HCT116 (cell line): Measurements from ENCODE around the gene PEMT. TPM values are rescaled to one million over a fixed set of nuclear protein-coding genes. Genes with fewer than 3 reads are reported as not detected.

Source experiments
- ATAC-seq: fragments of 200-7000 bp; cut with Tn5 transposase; 2 replicates; pipeline ENCODE4 v1.9.1; 2020; ENCODE audit warnings: mild to moderate bottlenecking, moderate library complexity
- BruUV-seq: library from RNA; stranded (reverse); fragments of 400-500 nt; replicated peaks from 2 replicates; lab custom pipeline; 2021; lab: Mats Ljungman, UMichigan
- CTCF ChIA-PET: fragments of 300-600 bp; sonication (Branson Sonifier 250); formaldehyde crosslinking; loops from one replicate; lab custom pipeline; 2021; ENCODE audit warnings: antibody characterized with exemption; lab: Charles Lee
- POLR2A ChIA-PET: fragments of 300-600, 350-600 bp; sonication (Branson Sonifier 250); formaldehyde crosslinking; loops from one replicate; lab custom pipeline; 2021; ENCODE audit warnings: antibody characterized with exemption; lab: Charles Lee
- RAD21 ChIA-PET, 2 experiments: fragments of 300-600 bp; sonication (Branson Sonifier 250); formaldehyde crosslinking; loops; one replicate each; lab custom pipeline; 2023; ENCODE audit warnings: low total read pairs in 2 of 2; ENCODE audit not compliant: uncharacterized antibody in 2 of 2, unreplicated experiment in 2 of 2, low non-redundant PET in 1 of 2; lab: Charles Lee
- DNase-seq: peaks from one replicate; pipeline ENCODE4 v3.0.0-alpha.2; 2010; ENCODE audit warnings: low read depth, low spot score
- H2AFZ ChIP-seq: fragments of 200-600 bp; shearing (Covaris generic), sonication (generic); 2 replicates; pipeline ENCODE4 v1.6.1; 2017; ENCODE audit warnings: low read depth, mixed run types, mixed read lengths, antibody characterized with exemption, low read length; ENCODE audit not compliant: poor library complexity, severe bottlenecking
- H3K27ac ChIP-seq: 2 replicates; pipeline ENCODE4 v1.5.1; 2012; ENCODE audit warnings: low read depth, low read length
- H3K27me3 ChIP-seq: fragments of 200-600 bp; sonication (generic); 2 replicates; pipeline ENCODE4 v1.6.1; 2016; ENCODE audit warnings: mixed run types, low read length, mixed read lengths; ENCODE audit not compliant: insufficient read depth
- H3K36me3 ChIP-seq, 2 experiments: fragments of 200-500 bp in 1 of 2; fragments of 200-600 bp in 1 of 2; sonication (Bioruptor generic) in 1 of 2; sonication (generic) in 1 of 2; 2 replicates each; pipeline versions ENCODE4 v1.5.1 to v1.6.1; 2014 to 2016; ENCODE audit warnings: low read length in 2 of 2, inconsistent platforms in 1 of 2, mixed read lengths in 1 of 2, mixed run types in 1 of 2; ENCODE audit not compliant: insufficient read depth in 2 of 2, control insufficient read depth in 1 of 2
- H3K4me1 ChIP-seq, 2 experiments: fragments of 200-600 bp in 1 of 2; sonication (generic) in 1 of 2; 2 replicates each; pipeline versions ENCODE4 v1.5.1 to v1.6.1; 2012 to 2017; ENCODE audit warnings: low read length in 2 of 2, inconsistent platforms in 1 of 2, mild to moderate bottlenecking in 1 of 2, mixed read lengths in 1 of 2, mixed run types in 1 of 2, moderate library complexity in 1 of 2; ENCODE audit not compliant: insufficient read depth in 2 of 2, control insufficient read depth in 1 of 2
- H3K4me2 ChIP-seq: fragments of 200-600 bp; sonication (generic); 2 replicates; pipeline ENCODE4 v1.6.1; 2017; ENCODE audit warnings: mixed run types, low read length, mixed read lengths
- H3K4me3 ChIP-seq, 2 experiments: fragments of 200-600 bp in 1 of 2; sonication (generic) in 1 of 2; replicated peaks in 1 of 2; 2 replicates each; pipeline ENCODE4 v1.5.1; 2011 to 2016; ENCODE audit warnings: low read length in 2 of 2, control low read depth in 1 of 2, low read depth in 1 of 2, mild to moderate bottlenecking in 1 of 2, mixed read lengths in 1 of 2, mixed run types in 1 of 2
- H3K79me2 ChIP-seq: fragments of 200-600 bp; sonication (generic); 2 replicates; pipeline ENCODE4 v1.6.1; 2017; ENCODE audit warnings: mild to moderate bottlenecking, mixed run types, low read length, moderate library complexity, mixed read lengths; ENCODE audit not compliant: insufficient read depth
- H3K9ac ChIP-seq: fragments of 200-600 bp; sonication (generic); 2 replicates; pipeline ENCODE4 v1.6.1; 2016; ENCODE audit warnings: low read length, mixed read lengths
- H3K9me2 ChIP-seq: fragments of 200-600 bp; sonication (generic), shearing (Covaris generic); 2 replicates; pipeline ENCODE4 v1.6.1; 2017; ENCODE audit warnings: mixed run types, mild to moderate bottlenecking, moderate library complexity; ENCODE audit not compliant: insufficient read depth
- H3K9me3 ChIP-seq, 2 experiments: fragments of 200-500 bp in 1 of 2; fragments of 200-600 bp in 1 of 2; sonication (Bioruptor generic) in 1 of 2; sonication (generic) in 1 of 2; 2 replicates each; pipeline ENCODE4 v1.6.1; 2014 to 2017; ENCODE audit warnings: low read length in 2 of 2, mixed read lengths in 2 of 2, inconsistent platforms in 1 of 2, low read depth in 1 of 2, mild to moderate bottlenecking in 1 of 2, mixed run types in 1 of 2, moderate library complexity in 1 of 2; ENCODE audit not compliant: control insufficient read depth in 1 of 2, insufficient read depth in 1 of 2
- H4K20me1 ChIP-seq: fragments of 200-600 bp; sonication (generic), shearing (Covaris generic); 2 replicates; pipeline ENCODE4 v1.6.1; 2017; ENCODE audit warnings: mixed run types, mild to moderate bottlenecking, moderate library complexity; ENCODE audit not compliant: insufficient read depth
- ATF3 ChIP-seq: IDR thresholded peaks from 2 replicates; pipeline ENCODE4 v1.6.1; 2012
- ELF1 ChIP-seq: IDR thresholded peaks from 2 replicates; pipeline ENCODE4 v1.6.1; 2012; ENCODE audit warnings: low read depth, borderline replicate concordance
- SP1 ChIP-seq: IDR thresholded peaks from 2 replicates; pipeline ENCODE4 v1.6.1; 2012; ENCODE audit warnings: low read depth
- ZNF274 ChIP-seq: fragments of 200-500 bp; sonication (Bioruptor generic); IDR thresholded peaks from 2 replicates; pipeline ENCODE4 v1.6.1; 2014; ENCODE audit warnings: mild to moderate bottlenecking, low read depth, low read length, inconsistent platforms
- intact Hi-C: fragments of 100-400 bp; cut with micrococcal nuclease; formaldehyde crosslinking; loops from 2 replicates; pipeline ENCODE4 v1.10.0; 2022
- total RNA-seq: library from RNA; stranded (reverse); gene quantifications from one replicate; pipeline ENCODE4 v1.2.1, GENCODE V29; 2021; ENCODE audit not compliant: unreplicated experiment

PEMT gene
- total RNA-seq, 1 experiment from 2014 or later = 52.1 TPM

GRCh38 chr17:17612085-17613022 is 20.8 kb upstream of the PEMT start:
- DNase-seq (no peak), ATAC-seq (no peak)
- H3K4me2 ChIP-seq = no peak overlapping the region
- CTCF ChIA-PET = no interaction called here
- no peak overlapping the region for H2AFZ ChIP-seq
- no peak overlapping the region for H3K27ac ChIP-seq
- no TSS peak for BruUV-seq
- H3K36me3 ChIP-seq = no peaks in the 10 kb centered on the region
- TF ChIP-seq ZNF274 = no peak
- H4K20me1 ChIP-seq = no peaks in the 10 kb centered on the region
- POLR2A ChIA-PET = no interaction called here
- no peaks in the 10 kb centered on the region for H3K9me2 ChIP-seq
- RAD21 ChIA-PET = no interaction called here
- no peaks in the 10 kb centered on the region; a peak in 1 of 4 replicates for H3K9me3 ChIP-seq
- no peaks in the 10 kb centered on the region for H3K79me2 ChIP-seq
- H3K4me1 ChIP-seq = peaks cover 0 to 3% of the 10 kb centered on the region in 2 experiments; a peak in 1 of 4 replicates
- intact Hi-C loops = no loop called here
- no peaks in the 10 kb centered on the region for H3K27me3 ChIP-seq
- no peak overlapping the region for H3K4me3 ChIP-seq
- no peak overlapping the region for H3K9ac ChIP-seq

GRCh38 chr17:17609121-17609520 is 17.6 kb upstream of the PEMT start:
- Histone ChIP-seq H3K4me2 (no peak overlapping the region), H3K9ac (no peak overlapping the region), H3K4me3 (no peak overlapping the region), H3K9me2 (no peaks in the 10 kb centered on the region), H3K36me3 (no peaks in the 10 kb centered on the region), H3K27ac (no peak overlapping the region), H3K79me2 (no peaks in the 10 kb centered on the region), H2AFZ (no peak overlapping the region), H4K20me1 (no peaks in the 10 kb centered on the region), H3K4me1 (peaks cover 0 to 3% of the 10 kb centered on the region in 2 experiments; a peak in 1 of 4 replicates), H3K9me3 (no peaks in the 10 kb centered on the region), H3K27me3 (no peaks in the 10 kb centered on the region)
- CTCF ChIA-PET = no interaction called here
- no peak for DNase-seq
- POLR2A ChIA-PET = no interaction called here
- ATAC-seq = peak; percentile 79
- no TSS peak for BruUV-seq
- TF ChIP-seq ATF3 = no peak
- TF ChIP-seq ELF1 = peak; percentile 33; the same call in 1 of the 2 replicates
- peak; percentile 55; the same call in 1 of the 2 replicates for TF ChIP-seq SP1
- RAD21 ChIA-PET = no interaction called here
- intact Hi-C loops = no loop called here
